Measurements from ENCODE around the gene EIF4G2. TPM values are rescaled to one million over a fixed set of nuclear protein-coding genes. Genes with fewer than 3 reads are reported as not detected.

EIF4G2 gene
- total RNA-seq, result 461 and 526 TPM in 2 replicates

DNA sequence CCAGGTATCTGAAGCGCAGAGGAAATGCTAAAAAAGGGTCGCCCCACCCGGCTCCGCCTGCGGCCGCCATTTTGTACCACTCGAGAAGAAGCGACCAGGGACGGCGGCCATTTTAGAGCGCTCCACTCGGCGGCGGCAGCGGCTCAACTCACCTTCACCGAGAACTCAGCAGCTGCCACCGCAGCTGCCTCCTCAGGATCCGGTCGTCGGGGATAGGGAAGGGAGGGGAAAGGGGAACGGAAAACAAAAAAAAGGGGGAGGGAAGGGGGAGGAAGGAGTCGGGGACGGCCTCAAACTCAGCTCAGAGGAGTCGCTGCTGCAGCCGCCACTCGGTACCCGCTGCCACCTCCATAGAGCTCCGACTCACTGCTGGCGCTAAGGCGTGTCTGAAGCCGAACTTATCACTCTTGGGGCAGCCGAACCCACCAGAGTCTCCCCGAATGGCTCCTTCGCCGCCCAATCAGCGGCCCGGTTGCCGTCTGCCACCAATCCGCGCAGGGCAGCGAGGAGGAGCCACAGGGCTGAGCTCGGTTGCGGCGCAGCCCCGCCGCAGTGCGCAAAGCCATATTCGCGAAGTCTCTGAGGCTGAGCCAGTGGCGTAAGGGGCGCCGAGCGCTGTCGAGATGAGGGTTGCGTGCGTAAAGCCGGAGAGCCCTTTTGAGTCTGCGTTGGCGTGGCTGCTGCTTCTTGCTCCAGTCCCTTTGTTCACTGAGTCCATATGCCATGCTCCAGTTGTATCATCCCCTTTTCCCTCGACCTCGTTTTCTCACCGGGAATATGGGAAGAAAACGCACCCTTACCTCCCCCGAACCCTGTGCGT, at the start of gene EIF4G2:
EIF4G2 (minus strand) TSS at position 374 of the 820 bp plus-strand sequence.

DNA sequence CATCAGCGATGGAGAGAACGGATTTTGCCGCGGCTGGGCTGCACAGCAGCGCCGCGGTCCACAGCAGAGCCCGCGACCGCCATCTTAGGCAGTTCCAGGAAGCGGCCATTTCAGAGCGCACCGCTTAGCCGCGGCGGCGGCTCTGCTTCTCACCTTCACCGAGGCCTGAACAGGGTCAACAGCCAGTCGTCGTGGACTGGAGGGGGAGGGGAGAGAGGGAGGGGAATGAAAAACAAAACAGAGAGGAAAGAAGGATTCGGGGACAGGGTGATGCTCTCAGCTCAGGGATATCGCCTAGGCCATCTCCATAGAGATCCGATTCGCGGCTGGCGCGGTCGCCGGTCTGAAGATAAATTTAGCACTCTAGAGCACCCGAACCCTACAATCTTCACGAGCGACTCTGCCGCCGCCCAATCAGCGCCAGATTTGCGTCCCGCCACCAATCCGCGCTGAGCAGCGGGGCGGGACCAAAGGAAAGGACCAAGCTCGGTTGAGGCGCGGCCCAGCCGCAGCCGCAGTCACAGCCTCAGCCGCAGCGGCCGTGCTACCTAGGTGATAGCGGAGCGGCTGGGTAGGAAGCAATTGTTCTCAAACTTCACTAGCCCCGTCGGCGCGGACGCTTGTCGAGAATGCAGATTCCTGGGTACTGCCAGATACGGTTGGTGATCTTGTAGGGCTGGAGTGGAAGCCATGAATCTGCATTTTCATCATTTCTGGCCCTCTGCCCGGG, 49.1 kb upstream of the EIF4G2 start, which contains the start of gene ZBED5:
ZBED5 (minus strand) TSS at position 345 of the 730 bp plus-strand sequence. CDS start 3,108 bp downstream, outside the sequence.

DNA sequence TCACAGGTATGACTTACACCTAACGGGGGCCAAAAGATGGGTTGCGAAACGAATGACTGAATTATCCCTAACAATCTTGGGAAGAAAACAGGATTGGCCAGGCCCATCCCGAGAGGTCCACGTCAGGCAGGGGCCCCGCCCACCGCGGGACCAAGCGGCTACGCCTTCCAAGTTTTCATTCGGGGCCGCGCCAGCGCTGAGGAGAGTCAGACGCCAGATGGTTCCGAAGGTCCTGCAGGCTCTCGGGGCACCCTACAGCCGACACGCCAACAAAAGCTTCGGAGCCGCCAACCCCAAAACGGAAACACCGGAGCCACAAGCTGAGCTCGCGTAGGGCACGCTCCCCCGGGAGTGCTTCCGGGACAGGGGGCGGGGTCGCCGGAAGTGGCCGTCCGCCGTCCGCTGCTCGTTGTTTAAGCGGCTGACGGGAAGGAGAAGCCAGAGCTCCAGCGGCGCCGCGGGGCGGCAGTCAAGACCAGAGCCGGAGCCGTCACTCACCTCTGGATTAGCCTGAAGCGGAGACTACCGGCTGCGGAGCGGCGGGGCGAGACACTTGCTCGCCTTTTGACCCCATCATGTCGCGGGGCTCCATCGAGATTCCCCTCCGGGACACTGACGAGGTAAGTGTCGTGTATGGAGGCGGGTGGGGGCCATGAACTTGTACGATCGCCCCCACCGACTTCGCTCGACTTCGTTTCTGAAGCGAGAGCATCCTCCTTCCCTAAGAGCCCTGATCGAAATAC, 57.7 kb downstream of the EIF4G2 start, which contains the start of gene CTR9:
CTR9 (plus strand) TSS at position 409 of the 743 bp plus-strand sequence; CDS start at position 576, 167 bp downstream.

Other genes with a start within 250 kb of the EIF4G2 start
- gene LYVE1, start 240.3 kb downstream of the EIF4G2 start, total RNA-seq, result not detected in 2 replicates
- gene IRAG1, start 115.2 kb downstream of the EIF4G2 start, total RNA-seq, result 1.0 and 4.2 TPM in 2 replicates
- gene CTR9, start 57.7 kb downstream of the EIF4G2 start, total RNA-seq, result 12.8 and 17.9 TPM in 2 replicates
- 19.6 and 24.5 TPM in 2 replicates for gene ZBED5, start 49.1 kb upstream of the EIF4G2 start, total RNA-seq